Raji (cell line): ENCODE measurements around the gene FNIP2.

Experiments
- POLR2A ChIP-seq: IDR thresholded peaks from 2 replicates; pipeline ENCODE4 v1.6.1; 2011; ENCODE audit warnings: low read depth, low read length, control low read depth; ENCODE audit not compliant: insufficient read depth

FNIP2 gene

DNA sequence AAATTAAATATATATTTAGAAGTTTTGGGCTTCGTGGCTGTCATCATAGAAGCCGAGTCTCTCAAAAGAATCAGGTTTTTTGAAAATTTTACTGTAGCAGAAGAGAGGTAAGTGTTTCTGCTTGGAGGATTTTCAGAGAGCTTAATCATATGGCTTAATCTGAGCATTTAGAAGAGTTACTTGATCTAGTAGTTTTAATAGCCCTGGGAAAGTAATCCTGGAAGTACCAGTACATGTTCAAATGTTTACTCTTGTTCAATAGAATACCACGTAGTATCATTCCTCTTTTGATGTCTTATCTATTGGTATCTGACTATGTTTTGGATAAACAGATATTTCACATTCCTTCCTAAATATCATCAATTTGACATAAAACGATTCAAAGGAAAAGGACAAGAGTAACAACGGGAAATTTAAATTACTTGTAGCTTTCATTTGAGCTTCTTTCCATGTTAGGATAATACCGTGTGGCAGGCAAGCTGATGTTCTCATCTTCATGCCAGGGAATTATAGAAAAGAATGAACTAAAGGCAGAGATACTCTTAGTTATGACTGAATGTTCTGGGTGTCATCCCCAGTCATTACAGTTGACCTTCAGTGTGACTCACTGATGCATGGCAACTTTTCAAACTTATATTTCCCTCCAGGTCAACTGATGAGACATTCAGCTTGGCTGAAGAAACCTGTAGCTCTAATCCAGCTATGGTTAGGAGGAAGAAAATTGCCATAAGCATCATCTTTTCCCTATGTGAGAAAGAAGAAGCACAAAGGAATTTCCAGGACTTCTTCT lies 89.8 kb downstream of the FNIP2 start:
- TF ChIP-seq POLR2A, result no peak

DNA sequence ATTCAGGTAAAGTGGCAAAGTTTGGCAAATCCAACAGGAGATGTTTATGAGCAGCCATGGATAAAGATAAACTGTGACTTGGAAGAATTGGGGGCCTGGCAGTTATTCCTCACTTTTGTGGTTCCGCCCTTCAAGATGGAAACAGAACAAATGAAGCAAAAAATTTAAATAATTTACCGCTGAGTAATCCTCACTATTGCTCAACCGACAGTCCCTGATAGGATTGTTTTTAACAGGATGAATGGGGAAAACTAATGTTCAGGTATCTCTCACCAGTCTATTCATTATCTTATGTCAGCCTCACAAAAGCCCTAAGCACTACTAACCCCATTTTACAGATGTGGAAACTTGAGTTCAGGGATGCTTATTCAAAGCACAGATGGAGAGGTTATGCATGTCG lies 90.8 kb downstream of the FNIP2 start:
- TF ChIP-seq POLR2A, result no peak

DNA sequence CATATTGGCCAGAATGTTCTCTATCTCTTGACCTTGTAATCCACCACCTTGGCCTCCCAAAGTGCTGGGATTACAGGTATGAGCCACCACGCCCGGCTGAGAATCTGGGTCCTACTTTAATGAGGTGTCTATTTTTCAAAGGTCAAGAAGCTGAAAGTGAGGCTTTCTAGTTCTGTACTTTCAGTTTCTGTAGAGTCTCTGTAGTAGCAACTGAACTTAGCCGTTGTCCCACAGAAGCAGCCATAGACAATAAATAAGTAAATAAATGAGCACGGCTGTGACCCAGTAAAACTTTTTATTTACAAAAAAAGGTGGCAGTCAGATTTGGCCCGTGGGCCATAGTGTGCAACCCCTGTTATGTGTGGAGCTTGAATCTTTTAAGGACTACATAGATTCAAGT lies 92.0 kb downstream of the FNIP2 start:
- TF ChIP-seq POLR2A, result no peak

DNA sequence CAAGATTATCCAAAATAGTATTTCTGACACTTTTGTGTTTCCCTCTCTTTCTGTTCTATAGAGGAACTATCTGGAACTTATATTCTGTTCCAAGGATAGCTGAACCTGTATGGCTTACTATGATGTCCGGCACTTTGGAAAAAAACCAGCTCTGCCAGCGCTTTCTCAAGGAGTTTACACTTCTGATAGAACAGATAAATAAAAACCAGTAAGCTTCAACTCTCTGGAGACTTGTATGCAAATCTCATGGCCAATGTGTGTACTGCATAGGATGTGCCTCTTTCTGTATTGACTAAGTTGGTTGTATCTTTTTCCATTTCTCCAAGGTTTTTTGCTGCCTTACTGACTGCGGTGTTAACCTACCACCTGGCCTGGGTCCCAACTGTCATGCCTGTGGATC lies 92.5 kb downstream of the FNIP2 start:
- TF ChIP-seq POLR2A, result no peak

DNA sequence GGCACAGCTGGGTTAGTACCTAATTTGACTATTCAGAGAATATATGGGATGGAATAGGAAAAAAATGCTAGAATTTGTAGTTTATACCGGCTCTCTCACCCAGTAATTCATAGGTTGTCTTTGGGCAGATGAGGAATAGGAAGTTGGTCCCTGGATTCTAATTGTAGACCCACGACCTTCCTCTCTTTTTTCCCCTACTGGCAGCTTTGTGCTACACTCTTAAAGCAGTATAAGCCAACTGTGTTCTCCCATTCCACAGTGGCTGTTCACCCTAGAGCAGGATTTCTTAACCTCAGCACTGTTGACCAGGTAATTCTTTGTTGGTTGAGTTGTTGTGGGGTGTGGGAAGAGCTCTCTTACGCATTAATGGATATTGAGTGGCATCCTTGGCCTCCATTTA lies 92.9 kb downstream of the FNIP2 start:
- TF ChIP-seq POLR2A, result no peak

DNA sequence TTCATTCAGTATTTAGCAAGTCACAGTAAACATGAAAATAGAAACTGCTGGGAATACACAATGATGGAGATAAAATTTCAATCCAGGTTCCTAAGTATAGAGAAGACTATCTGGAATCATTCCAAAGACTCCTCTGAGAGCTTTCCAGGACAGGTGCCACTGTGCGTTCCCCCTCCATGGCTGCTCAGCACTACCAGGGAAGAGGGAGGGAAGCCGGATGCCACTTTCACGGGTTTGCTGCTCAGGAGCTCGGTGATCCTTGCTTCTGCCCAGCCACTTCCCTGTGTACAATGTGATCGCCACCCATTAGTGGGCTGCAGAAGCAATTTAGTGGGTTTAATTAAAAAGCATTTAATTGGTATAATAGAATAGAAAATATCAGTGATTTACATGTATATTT lies 94.5 kb downstream of the FNIP2 start:
- no peak for TF ChIP-seq POLR2A

DNA sequence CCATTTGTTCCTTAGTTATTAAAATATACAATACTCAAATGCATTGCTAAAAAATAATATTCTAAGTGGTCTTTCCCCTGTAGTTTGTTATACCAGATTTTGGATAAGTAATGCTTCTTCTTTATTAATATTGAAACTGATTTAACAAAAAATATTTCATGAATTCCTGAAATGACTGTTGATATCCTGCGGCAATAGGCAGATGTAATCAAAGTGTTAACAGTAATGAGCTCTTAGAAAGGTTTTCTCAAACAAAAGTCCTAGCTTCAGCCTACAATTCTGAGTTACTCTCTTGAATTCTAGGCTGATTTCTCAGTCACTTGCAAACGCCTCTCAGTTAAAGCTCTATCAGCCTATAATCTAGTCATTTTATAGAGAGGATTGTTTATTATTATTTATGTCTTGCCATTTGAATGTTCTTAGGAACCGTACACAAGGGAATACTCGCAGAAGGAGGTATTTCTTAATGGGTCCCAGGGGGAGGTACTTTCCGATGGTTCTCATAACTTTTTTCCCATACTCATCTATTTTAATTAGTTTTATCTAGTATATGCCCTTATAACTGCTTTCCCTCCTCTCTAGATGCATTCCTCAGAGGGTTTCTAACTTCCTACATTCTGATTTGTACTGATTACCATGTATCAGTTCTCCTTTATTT lies 96.8 kb downstream of the FNIP2 start:
- TF ChIP-seq POLR2A, result no peak

DNA sequence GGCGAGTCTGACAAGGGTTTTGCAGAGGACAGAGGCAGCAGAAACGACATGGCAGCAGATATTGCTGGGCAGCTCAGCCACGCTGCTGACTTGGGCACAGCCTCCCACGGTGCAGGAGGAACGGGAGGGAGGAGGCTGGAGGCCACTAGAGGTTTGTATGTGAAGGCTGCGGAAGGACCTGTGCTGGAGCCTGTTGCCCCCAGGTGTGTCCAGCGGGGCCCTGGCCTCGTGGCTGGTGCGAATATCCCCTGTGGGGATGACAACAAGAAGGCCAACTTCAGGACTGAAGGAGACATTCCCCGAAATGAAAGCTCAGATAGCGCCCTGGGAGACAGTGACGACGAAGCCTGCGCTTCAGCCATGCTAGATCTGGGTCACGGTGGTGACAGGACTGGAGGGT lies 100.2 kb downstream of the FNIP2 start:
- TF ChIP-seq POLR2A, result no peak

DNA sequence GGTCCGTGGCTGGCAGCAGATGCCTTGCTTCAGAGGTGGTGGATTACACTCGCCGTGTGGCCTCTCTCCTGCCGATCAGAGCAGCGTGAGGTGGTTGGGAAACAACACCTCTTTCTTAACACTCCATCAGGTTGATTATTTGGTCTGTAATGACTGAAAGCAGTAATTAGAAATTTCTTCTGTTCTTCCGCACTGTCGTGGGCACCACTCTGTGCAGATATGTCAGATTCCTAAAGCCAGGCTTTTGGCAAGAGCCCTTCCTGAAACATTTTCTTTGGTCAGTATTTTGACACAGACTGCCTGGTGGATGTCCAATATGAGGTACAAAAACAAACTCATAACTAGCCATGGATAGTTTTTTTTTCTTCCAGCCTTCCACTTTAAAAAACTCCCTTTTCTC lies 100.9 kb downstream of the FNIP2 start:
- TF ChIP-seq POLR2A, result no peak

DNA sequence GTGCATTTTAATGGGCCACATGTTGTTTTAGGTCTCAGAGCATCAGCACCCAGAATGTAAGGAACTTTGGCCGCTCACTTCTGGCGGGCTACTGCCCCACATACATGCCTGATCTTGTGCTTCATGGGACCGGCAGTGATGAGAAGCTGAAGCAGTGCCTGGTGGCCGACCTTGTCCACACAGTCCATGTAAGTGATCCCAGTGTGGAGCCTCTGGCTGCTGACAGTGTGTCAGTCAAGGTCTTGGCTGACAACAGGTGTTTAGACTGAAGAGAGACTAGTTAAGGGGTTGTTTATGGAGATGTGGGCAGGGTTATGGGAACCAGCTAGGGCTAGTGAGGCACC lies 101.4 kb downstream of the FNIP2 start:
- no peak for TF ChIP-seq POLR2A

DNA sequence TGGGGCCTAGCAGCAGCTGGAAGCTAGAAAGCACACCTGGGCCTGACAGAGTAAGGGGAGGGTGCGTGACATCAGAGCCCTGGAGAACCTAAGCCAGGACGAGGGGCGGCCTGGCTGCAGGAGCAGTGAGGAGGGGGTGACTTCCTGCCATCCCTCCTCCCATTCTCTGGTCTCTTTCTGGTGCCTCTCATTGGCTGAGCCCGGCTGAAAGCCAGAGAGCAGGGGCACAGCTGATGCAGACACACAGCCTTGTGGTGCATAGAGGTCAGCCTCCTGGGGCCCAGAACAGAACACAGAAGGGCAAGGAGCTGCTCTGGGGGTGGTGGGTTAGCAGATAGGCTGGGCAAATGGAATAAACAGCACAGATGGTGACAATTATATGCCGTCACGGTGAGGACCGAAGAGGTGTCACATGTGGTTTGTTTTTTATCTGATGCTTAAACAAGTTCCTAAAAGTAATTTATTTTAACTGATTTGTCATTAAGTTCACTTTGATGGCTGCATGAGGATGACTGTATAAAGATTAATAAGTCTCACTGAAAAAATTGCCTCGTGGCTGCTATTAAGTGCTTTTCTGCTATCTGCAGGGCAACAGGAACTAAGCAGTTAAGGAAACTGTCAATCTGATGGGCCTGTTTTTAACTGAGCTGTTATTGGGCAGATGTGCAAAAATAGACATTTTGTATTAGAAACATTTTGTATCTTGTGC lies 102.0 kb downstream of the FNIP2 start:
- TF ChIP-seq POLR2A, result no peak

DNA sequence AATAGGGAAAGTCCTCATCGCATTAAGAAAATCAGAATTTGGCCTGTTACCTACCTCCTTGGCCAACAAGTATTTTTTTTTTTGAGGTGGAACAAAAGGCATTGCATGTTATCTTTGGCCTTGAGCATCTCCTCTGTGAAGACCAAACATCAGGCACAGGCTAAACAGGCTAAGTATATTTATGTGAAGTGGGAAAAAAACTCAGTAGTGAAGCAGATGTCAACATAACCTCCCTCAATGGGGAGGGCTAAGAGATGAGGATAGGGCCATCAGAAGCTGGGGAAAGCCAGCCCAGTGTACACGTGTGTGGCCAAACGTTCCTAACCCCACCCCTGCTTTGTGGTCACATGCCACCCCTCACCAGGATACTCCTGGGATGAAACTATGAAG lies 102.5 kb downstream of the FNIP2 start:
- no peak for TF ChIP-seq POLR2A

DNA sequence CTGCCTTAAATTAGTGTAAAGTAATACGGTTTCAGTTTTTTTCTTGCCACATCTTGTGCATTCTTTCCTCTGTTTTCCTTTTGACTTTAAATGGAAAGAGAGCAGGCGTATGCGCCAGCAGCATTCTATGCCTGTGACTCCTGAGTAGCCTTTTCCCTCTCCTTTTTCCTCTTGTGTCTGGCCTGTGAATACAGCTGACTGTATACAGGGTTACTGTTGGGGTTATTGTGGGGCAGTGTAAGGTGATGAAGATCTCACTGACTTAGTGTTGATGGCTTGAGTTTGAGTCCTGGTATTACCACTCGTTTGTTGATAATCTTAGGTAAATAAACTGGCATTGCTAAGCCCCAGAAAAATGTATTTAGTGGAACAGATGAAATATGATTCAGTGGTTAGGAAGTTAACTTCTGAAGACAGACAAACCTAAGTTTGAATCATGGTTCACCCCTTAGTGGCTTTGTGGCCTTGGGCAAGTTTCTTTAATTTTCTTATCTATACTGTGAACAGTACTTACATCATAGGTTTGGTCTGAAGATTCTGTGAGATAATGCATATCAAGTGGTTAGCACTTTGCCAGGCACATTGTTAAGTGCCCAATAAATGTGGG lies 105.1 kb downstream of the FNIP2 start:
- TF ChIP-seq POLR2A, result no peak

DNA sequence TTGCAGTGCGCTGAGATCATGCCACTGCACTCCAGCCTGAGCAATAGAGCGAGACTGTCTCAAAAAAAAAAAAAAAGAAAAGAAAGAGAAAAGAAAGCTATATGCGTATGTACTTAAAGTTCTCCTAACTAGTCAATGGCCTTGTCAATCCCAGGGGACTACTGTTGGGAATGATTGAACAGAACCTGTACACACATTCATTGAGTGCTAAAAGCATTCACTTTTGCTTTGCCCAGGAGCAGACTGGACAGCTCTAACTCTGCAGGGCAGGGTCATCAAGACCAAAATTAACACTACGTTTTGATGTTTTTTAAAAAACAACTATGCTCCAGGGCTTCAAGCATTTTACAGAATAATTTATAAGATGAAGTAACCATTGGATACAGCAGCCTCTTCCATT lies 106.2 kb downstream of the FNIP2 start:
- TF ChIP-seq POLR2A, result no peak

DNA sequence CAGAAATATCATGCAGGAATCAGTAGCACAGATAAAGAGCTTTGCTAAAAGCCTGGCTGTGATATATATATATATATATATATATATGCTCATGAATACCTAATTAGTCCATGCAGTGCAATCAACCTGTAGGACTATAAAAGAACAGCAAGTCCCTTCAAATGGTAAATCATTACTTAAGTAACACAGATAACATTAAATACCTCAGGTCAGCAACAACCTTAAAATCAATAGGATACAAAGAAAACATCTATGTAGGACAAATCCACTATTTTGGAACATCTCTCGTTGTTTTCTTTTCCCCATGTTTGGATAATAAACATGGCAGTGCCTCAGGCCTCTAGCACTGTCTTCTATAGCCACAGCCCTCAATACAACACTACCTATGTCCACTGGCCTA lies 106.6 kb downstream of the FNIP2 start:
- no peak for TF ChIP-seq POLR2A

DNA sequence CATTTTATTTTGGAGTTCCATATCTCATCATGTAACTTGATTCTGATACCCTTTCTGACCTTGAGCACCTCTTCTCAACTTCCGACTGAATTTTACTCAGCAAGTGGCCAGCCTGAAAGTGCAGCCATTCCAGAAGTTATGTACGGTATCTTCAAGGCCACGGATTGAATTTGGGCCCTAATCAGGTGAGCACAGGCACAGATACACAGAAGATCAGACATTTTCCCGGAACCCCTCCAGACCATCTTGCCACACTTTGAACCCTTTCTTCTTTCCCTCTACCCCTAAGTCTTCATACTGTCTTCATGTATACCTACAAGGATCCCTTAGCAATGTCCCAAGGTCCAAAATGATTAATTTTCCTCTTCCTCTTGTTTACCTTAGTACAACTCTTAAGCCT lies 108.2 kb downstream of the FNIP2 start:
- TF ChIP-seq POLR2A, result no peak
